ENCODE results near the gene LRFN2.

Gene LRFN2

GRCh38 chr6:40400738-40401137 is 186.4 kb downstream of the LRFN2 start:
- no peak for DNase-seq (ENCODE audit: low read depth)

- no peak for DNase-seq (ENCODE audit: low read depth)
Measured at GRCh38 chr6:40399888-40400457, 187.2 kb downstream of the LRFN2 start.

GRCh38 chr6:40398810-40399477 is 188.2 kb downstream of the LRFN2 start:
- DNase-seq (ENCODE audit: low read depth) = no peak

- DNase-seq (ENCODE audit: low read depth) = no peak
Measured at GRCh38 chr6:40398034-40398691, 189.0 kb downstream of the LRFN2 start.

GRCh38 chr6:40397287-40398033 is 189.7 kb downstream of the LRFN2 start:
- no peak for DNase-seq (ENCODE audit: low read depth)

GRCh38 chr6:40395698-40396076 is 191.5 kb downstream of the LRFN2 start:
- DNase-seq (ENCODE audit: low read depth) = no peak

- no peak for DNase-seq (ENCODE audit: low read depth)
Measured at GRCh38 chr6:40395066-40395697, 192.0 kb downstream of the LRFN2 start.

GRCh38 chr6:40394381-40394780 is 192.8 kb downstream of the LRFN2 start:
- no peak for DNase-seq (ENCODE audit: low read depth)

GRCh38 chr6:40393641-40394040 is 193.5 kb downstream of the LRFN2 start:
- no peak for DNase-seq (ENCODE audit: low read depth)

GRCh38 chr6:40392589-40392988 is 194.6 kb downstream of the LRFN2 start:
- no peak for DNase-seq (ENCODE audit: low read depth)

GRCh38 chr6:40391851-40392517 is 195.2 kb downstream of the LRFN2 start:
- no peak for DNase-seq (ENCODE audit: low read depth)

- DNase-seq (ENCODE audit: low read depth) = no peak
Measured at GRCh38 chr6:40391086-40391485, 196.1 kb downstream of the LRFN2 start.

GRCh38 chr6:40390144-40390800 is 196.9 kb downstream of the LRFN2 start:
- no peak for DNase-seq (ENCODE audit: low read depth)

GRCh38 chr6:40389254-40389653 is 197.9 kb downstream of the LRFN2 start:
- no peak for DNase-seq (ENCODE audit: low read depth)

GRCh38 chr6:40387871-40388264 is 199.3 kb downstream of the LRFN2 start:
- DNase-seq (ENCODE audit: low read depth) = no peak

- DNase-seq (ENCODE audit: low read depth) = no peak
Measured at GRCh38 chr6:40387127-40387870, 199.9 kb downstream of the LRFN2 start.

- no peak for DNase-seq (ENCODE audit: low read depth)
Measured at GRCh38 chr6:40386200-40386599, 201.0 kb downstream of the LRFN2 start.

- DNase-seq (ENCODE audit: low read depth) = no peak
Measured at GRCh38 chr6:40383348-40384115, 203.6 kb downstream of the LRFN2 start.

- no peak for DNase-seq (ENCODE audit: low read depth)
Measured at GRCh38 chr6:40380271-40380670, 206.9 kb downstream of the LRFN2 start.

GRCh38 chr6:40379811-40380210 is 207.4 kb downstream of the LRFN2 start:
- DNase-seq (ENCODE audit: low read depth) = no peak
